ENCODE results near the gene UBE2E2. TPM values are rescaled to one million over a fixed set of nuclear protein-coding genes. Genes with fewer than 3 reads are reported as not detected.

The UBE2E2 gene
- polyA plus RNA-seq, 1 donor from 2014 or later: 19.8 TPM

DNA sequence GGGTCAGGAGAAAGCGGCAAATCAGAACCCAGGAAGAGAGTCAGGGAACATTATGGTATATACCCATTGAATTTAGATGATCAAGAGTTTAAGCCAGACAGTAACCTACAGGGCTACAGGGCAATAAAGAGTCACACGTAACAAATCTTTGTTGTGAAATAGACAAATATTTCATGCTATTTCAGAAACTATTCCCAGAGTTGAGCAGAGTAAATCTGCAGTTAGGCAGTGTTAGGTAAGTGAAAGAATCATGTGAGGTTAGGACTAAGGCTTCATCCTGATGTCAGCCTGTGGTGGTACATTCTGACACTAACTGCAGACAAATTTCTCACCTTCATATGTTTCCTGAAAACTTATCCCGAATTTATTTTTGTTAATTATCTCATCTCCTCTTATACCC is 153.0 kb downstream of the UBE2E2 start:
- Histone ChIP-seq H3K4me3 (ENCODE audit: low read length) (no peak overlapping the region), H3K4me2 (ENCODE audit: low read length) (no peak overlapping the region), H3F3A (ENCODE audit: insufficient read depth, low read length, poor library complexity, severe bottlenecking) (no peaks in the 10 kb centered on the region), H3K9me2 (ENCODE audit: insufficient read depth, low read length) (no peaks in the 10 kb centered on the region), H3K36me3 (ENCODE audit: insufficient read depth, low read length) (no peaks in the 10 kb centered on the region), H3K27me3 (ENCODE audit: insufficient read depth, low read depth, low read length) (no peaks in the 10 kb centered on the region), H3K9ac (ENCODE audit: low read length) (no peak overlapping the region), H3K9me3 (ENCODE audit: low read length) (no peaks in the 10 kb centered on the region), H3K27ac (ENCODE audit: low read length) (no peak overlapping the region), H4K20me1 (ENCODE audit: insufficient read depth) (no peaks in the 10 kb centered on the region), H3K79me2 (replicated peaks; ENCODE audit: insufficient read depth, low read length) (no peaks in the 10 kb centered on the region), H2AFZ (ENCODE audit: low read depth, low read length) (no peak overlapping the region)
- TF ChIP-seq RAD21 (conservative IDR thresholded peaks at IDR 0.05) (no peak), SMC3 (conservative IDR thresholded peaks at IDR 0.05; ENCODE audit: poor library complexity) (no peak), EP300 (conservative IDR thresholded peaks at IDR 0.05; ENCODE audit: poor library complexity, severe bottlenecking) (no peak), POLR2AphosphoS5 (IDR thresholded peaks at IDR 0.05) (no peak), REST (IDR thresholded peaks at IDR 0.05; ENCODE audit: borderline replicate concordance) (no peak), EZH2 (IDR thresholded peaks at IDR 0.05; ENCODE audit: borderline replicate concordance, insufficient read depth, low read length, poor library complexity, severe bottlenecking) (no peak), MXI1 (conservative IDR thresholded peaks at IDR 0.05; ENCODE audit: poor library complexity, severe bottlenecking) (no peak), TAF1 (IDR thresholded peaks at IDR 0.05; ENCODE audit: low read depth) (no peak)
- TF ChIP-seq, protein P1, sequence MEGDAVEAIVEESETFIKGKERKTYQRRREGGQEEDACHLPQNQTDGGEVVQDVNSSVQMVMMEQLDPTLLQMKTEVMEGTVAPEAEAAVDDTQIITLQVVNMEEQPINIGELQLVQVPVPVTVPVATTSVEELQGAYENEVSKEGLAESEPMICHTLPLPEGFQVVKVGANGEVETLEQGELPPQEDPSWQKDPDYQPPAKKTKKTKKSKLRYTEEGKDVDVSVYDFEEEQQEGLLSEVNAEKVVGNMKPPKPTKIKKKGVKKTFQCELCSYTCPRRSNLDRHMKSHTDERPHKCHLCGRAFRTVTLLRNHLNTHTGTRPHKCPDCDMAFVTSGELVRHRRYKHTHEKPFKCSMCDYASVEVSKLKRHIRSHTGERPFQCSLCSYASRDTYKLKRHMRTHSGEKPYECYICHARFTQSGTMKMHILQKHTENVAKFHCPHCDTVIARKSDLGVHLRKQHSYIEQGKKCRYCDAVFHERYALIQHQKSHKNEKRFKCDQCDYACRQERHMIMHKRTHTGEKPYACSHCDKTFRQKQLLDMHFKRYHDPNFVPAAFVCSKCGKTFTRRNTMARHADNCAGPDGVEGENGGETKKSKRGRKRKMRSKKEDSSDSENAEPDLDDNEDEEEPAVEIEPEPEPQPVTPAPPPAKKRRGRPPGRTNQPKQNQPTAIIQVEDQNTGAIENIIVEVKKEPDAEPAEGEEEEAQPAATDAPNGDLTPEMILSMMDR (IDR thresholded peaks at IDR 0.05; ENCODE audit: poor library complexity, severe bottlenecking): no peak

- no peaks in the 10 kb centered on the region for H3K79me2 ChIP-seq (replicated peaks; ENCODE audit: insufficient read depth, low read length)
- TF ChIP-seq REST (IDR thresholded peaks at IDR 0.05; ENCODE audit: borderline replicate concordance) (no peak), SMC3 (conservative IDR thresholded peaks at IDR 0.05; ENCODE audit: poor library complexity) (no peak), MXI1 (conservative IDR thresholded peaks at IDR 0.05; ENCODE audit: poor library complexity, severe bottlenecking) (no peak), EP300 (conservative IDR thresholded peaks at IDR 0.05; ENCODE audit: poor library complexity, severe bottlenecking) (no peak), POLR2AphosphoS5 (IDR thresholded peaks at IDR 0.05) (no peak), RAD21 (conservative IDR thresholded peaks at IDR 0.05) (no peak), EZH2 (IDR thresholded peaks at IDR 0.05; ENCODE audit: borderline replicate concordance, insufficient read depth, low read length, poor library complexity, severe bottlenecking) (no peak), TAF1 (IDR thresholded peaks at IDR 0.05; ENCODE audit: low read depth) (no peak)
- TF ChIP-seq, protein P1 (IDR thresholded peaks at IDR 0.05; ENCODE audit: poor library complexity, severe bottlenecking): no peak
- no peak overlapping the region for H3K27ac ChIP-seq (ENCODE audit: low read length)
- no peak overlapping the region for H3K4me3 ChIP-seq (ENCODE audit: low read length)
- H3K36me3 ChIP-seq (ENCODE audit: insufficient read depth, low read length): no peaks in the 10 kb centered on the region
- no peaks in the 10 kb centered on the region for H3K27me3 ChIP-seq (ENCODE audit: insufficient read depth, low read depth, low read length)
- H2AFZ ChIP-seq (ENCODE audit: low read depth, low read length): no peak overlapping the region
- no peaks in the 10 kb centered on the region for H4K20me1 ChIP-seq (ENCODE audit: insufficient read depth)
- no peaks in the 10 kb centered on the region for H3F3A ChIP-seq (ENCODE audit: insufficient read depth, low read length, poor library complexity, severe bottlenecking)
- no peaks in the 10 kb centered on the region for H3K9me2 ChIP-seq (ENCODE audit: insufficient read depth, low read length)
- H3K4me2 ChIP-seq (ENCODE audit: low read length): no peak overlapping the region
- H3K9me3 ChIP-seq (ENCODE audit: low read length): no peaks in the 10 kb centered on the region
- no peak overlapping the region for H3K9ac ChIP-seq (ENCODE audit: low read length)
Observed at GRCh38 chr3:23356923-23357322, 153.8 kb downstream of the UBE2E2 start.
